PC-3 (cell line): ENCODE data around the gene ASIC3. TPM values are rescaled to one million over a fixed set of nuclear protein-coding genes. Genes with fewer than 3 reads are reported as not detected.
"Not testable (repeated sequence)": the region's sequence is repeated elsewhere in the genome, so short reads cannot be mapped to it uniquely, and the experiment has no call there.

Experiments
- ATAC-seq: fragments of 200-7000 bp; cut with Tn5 transposase; 2 replicates; pipeline ENCODE4 v1.9.1; 2020; ENCODE audit warnings: mild to moderate bottlenecking, moderate library complexity
- BruUV-seq: library from RNA; stranded (reverse); fragments of 400-500 nt; replicated peaks from 2 replicates; lab custom pipeline; 2021; lab: Mats Ljungman, UMichigan
- CTCF ChIA-PET: fragments of 300-600 bp; sonication (Branson Sonifier 250); formaldehyde crosslinking; loops from one replicate; lab custom pipeline; 2022; ENCODE audit warnings: antibody characterized with exemption; lab: Charles Lee
- POLR2A ChIA-PET: fragments of 300-600 bp; sonication (Branson Sonifier 250); formaldehyde crosslinking; loops from one replicate; lab custom pipeline; 2022; ENCODE audit warnings: antibody characterized with exemption; ENCODE audit not compliant: unreplicated experiment; lab: Charles Lee
- DNase-seq: peaks from one replicate; pipeline ENCODE4 v3.0.0-alpha.2; 2015
- H2AFZ ChIP-seq: fragments of 300-600 bp; sonication (generic); 2 replicates; pipeline ENCODE4 v1.6.0; 2016; ENCODE audit warnings: antibody characterized with exemption, low read length
- H3F3A ChIP-seq: fragments of 300-600 bp; sonication (generic); one replicate; pipeline ENCODE4 v1.6.0; 2017; ENCODE audit warnings: antibody characterized with exemption, low read length, control low read depth, mild to moderate bottlenecking; ENCODE audit not compliant: unreplicated experiment
- H3K27ac ChIP-seq: fragments of 300-600 bp; sonication (generic); 2 replicates; pipeline ENCODE4 v1.5.1; 2016; ENCODE audit warnings: mild to moderate bottlenecking, low read length
- H3K27me3 ChIP-seq: fragments of 300-600 bp; sonication (generic); 2 replicates; pipeline ENCODE4 v1.6.1; 2016; ENCODE audit warnings: low read length, mixed read lengths
- H3K36me3 ChIP-seq: fragments of 300-600 bp; sonication (generic); 2 replicates; pipeline ENCODE4 v1.6.1; 2016; ENCODE audit warnings: low read depth, mixed run types, low read length, mixed read lengths
- H3K4me1 ChIP-seq: fragments of 300-600 bp; sonication (generic); 2 replicates; pipeline ENCODE4 v1.5.1; 2016; ENCODE audit warnings: low read length; ENCODE audit not compliant: insufficient read depth
- H3K4me2 ChIP-seq: fragments of 300-600 bp; sonication (generic); 2 replicates; pipeline ENCODE4 v1.6.0; 2016; ENCODE audit warnings: low read length
- H3K4me3 ChIP-seq: fragments of 300-600 bp; sonication (generic); 2 replicates; pipeline ENCODE4 v1.5.1; 2016; ENCODE audit warnings: mild to moderate bottlenecking, low read length, mixed read lengths
- H3K79me2 ChIP-seq: fragments of 300-600 bp; sonication (generic); 2 replicates; pipeline ENCODE4 v1.6.1; 2017; ENCODE audit warnings: low read length, mixed read lengths
- H3K9ac ChIP-seq: fragments of 300-600 bp; sonication (generic); 2 replicates; pipeline ENCODE4 v1.6.0; 2016; ENCODE audit warnings: mild to moderate bottlenecking, low read length
- H3K9me2 ChIP-seq: fragments of 300-600 bp; sonication (generic); replicated peaks from 2 replicates; pipeline ENCODE4 v1.6.1; 2016; ENCODE audit warnings: mixed run types, low read length, mixed read lengths
- H3K9me3 ChIP-seq: fragments of 300-600 bp; sonication (generic); 2 replicates; pipeline ENCODE4 v1.6.1; 2016; ENCODE audit warnings: low read length, mixed read lengths
- H4K20me1 ChIP-seq: fragments of 300-600 bp; sonication (generic); 2 replicates; pipeline ENCODE4 v1.6.1; 2016; ENCODE audit warnings: low read length, mixed read lengths
- CTCF ChIP-seq: fragments of 300-600 bp; sonication (generic); conservative IDR thresholded peaks from 2 replicates; pipeline ENCODE4 v1.5.1; 2017; ENCODE audit warnings: antibody characterized with exemption, low read depth, mild to moderate bottlenecking, low read length
- EZH2 ChIP-seq: fragments of 300-600 bp; sonication (generic); IDR thresholded peaks from one replicate; pipeline ENCODE4 v1.6.1; 2017; ENCODE audit warnings: antibody characterized with exemption, mild to moderate bottlenecking, low read length; ENCODE audit not compliant: unreplicated experiment
- EZH2phosphoT487 ChIP-seq: fragments of 300-600 bp; sonication (generic); IDR thresholded peaks from 2 replicates; pipeline ENCODE4 v1.6.1; 2018; ENCODE audit warnings: mild to moderate bottlenecking, antibody characterized with exemption, low read length, borderline replicate concordance
- intact Hi-C: fragments of 100-400 bp; cut with micrococcal nuclease; formaldehyde crosslinking; loops from 2 replicates; pipeline ENCODE4 v1.9.0; 2023
- total RNA-seq: library from RNA; depleted of rRNA; stranded (reverse); fragments of >200 nt; gene quantifications from 2 replicates; pipeline ENCODE4 v1.2.3, GENCODE V29; 2014

The ASIC3 gene
- total RNA-seq, 1 experiment from 2014 or later: 1.7 TPM

DNA sequence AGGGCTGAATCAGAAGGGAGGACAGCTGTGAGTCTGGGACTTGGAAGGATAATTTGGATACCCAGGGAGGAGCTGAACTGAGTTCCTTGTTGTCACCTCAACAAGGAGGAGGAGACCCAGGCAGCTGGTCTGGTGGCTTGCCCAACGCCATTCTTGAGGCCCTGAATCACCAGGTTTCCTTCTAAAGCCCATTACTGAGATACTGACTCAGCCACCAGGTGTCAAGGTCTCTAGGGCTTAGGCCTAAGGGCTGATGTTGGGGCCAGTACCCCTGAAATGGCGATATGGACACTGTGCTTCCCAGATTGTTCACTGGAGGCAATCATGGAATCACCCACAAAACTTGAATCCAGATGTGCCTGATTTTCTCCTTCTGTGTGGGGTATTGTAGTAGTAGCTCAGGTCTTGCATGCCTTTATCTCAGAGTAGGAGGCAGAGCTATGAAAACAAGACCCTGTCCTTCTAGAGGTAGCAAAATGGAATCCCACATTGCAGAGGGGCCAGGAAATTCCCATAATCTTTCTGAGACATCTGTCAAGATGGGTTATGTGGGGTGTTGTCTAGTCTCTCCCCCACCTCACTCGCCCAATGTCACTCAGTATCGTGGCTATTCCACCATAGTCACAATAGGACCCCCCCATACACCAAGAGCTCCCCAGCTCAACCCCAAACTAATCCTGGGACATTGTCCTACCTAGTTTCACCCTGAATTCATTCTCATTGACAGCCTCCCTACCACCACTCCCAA lies 22.2 kb upstream of the ASIC3 start:
- Histone ChIP-seq H3K79me2 (peaks cover 20% of the 10 kb centered on the region), H3F3A (no peaks in the 10 kb centered on the region), H2AFZ (no peak overlapping the region), H3K9me2 (no peaks in the 10 kb centered on the region), H4K20me1 (no peaks in the 10 kb centered on the region), H3K27ac (peak overlapping the region; percentile 44; the same call in 1 of the 2 replicates), H3K4me1 (peaks cover 44% of the 10 kb centered on the region), H3K9me3 (no peaks in the 10 kb centered on the region), H3K36me3 (no peaks in the 10 kb centered on the region), H3K9ac (no peak overlapping the region), H3K27me3 (no peaks in the 10 kb centered on the region), H3K4me3 (no peak overlapping the region), H3K4me2 (0 out of 2 replicates have a peak overlapping the region, but pooled peaks have one; percentile 7)
- BruUV-seq: no TSS peak
- ChIA-PET CTCF (no interaction called here), POLR2A (no interaction called here)
- no peak for ATAC-seq
- TF ChIP-seq CTCF (no peak), EZH2phosphoT487 (no peak), EZH2 (no peak)
- DNase-seq: peak; percentile 82
- intact Hi-C loops: no loop called here

- H3K9ac ChIP-seq: peak overlapping the region; percentile 61
- H4K20me1 ChIP-seq, ATAC-seq, intact Hi-C loops, POLR2A ChIA-PET, H3K9me3 ChIP-seq, H3K27me3 ChIP-seq, BruUV-seq, H3F3A ChIP-seq, H3K9me2 ChIP-seq, H3K36me3 ChIP-seq: not testable (repeated sequence)
- peak overlapping the region; percentile 61 for H3K27ac ChIP-seq
- H3K79me2 ChIP-seq: peaks cover 24% of the 10 kb centered on the region
- peak overlapping the region; percentile 62; the same call in 1 of the 2 replicates for H2AFZ ChIP-seq
- CTCF ChIA-PET: interaction anchor here (1.5 kb wide), 1 partner anchor 84 kb away, joined by 12 read pairs; no protein-coding TSS in a partner anchor
- DNase-seq: peak; percentile 42
- H3K4me1 ChIP-seq: peaks cover 44% of the 10 kb centered on the region
- H3K4me3 ChIP-seq: peak overlapping the region; percentile 75
- peak overlapping the region; percentile 88 for H3K4me2 ChIP-seq
These were observed 21.3 kb upstream of the ASIC3 start for GRCh38 chr7:151026771-151027727.

DNA sequence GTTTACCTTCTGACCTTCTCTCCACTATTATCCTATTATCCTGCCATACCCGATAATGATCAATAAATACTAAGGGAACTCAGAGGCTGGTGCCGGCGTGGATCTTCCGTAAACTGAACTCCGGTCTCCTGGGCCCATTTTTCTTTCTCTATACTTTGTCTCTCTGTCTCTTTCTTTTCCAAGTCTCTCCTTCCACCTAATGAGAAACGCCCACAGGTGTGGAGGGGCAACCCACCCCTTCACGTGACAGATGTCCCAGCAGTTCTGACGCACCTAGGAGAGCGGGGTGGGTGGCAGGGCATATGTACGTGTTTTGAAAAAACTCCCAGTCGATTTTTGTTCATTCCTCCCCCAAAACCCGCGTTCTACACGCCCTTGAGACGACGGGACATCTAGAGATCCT lies 20.6 kb upstream of the ASIC3 start:
- intact Hi-C loops: loop anchor here (1.0 kb wide), 3 partner anchors 31 to 84 kb away; partner anchors contain the start of gene FASTK
- H3K9me3 ChIP-seq, ATAC-seq, H4K20me1 ChIP-seq, H3K36me3 ChIP-seq, H3K9me2 ChIP-seq, H3F3A ChIP-seq, DNase-seq, H3K27me3 ChIP-seq: not testable (repeated sequence)
- Histone ChIP-seq H3K4me3 (peak overlapping the region; percentile 75), H3K9ac (peak overlapping the region; percentile 61), H3K4me1 (peaks cover 44% of the 10 kb centered on the region), H2AFZ (peak overlapping the region; percentile 62), H3K79me2 (peaks cover 24% of the 10 kb centered on the region), H3K27ac (peak overlapping the region; percentile 61), H3K4me2 (peak overlapping the region; percentile 88)
- ChIA-PET POLR2A (interaction anchor here (0.6 to 0.7 kb wide), 3 partner anchors 24 to 129 kb away, joined by 3 to 5 read pairs (median 4); no protein-coding TSS in a partner anchor), CTCF (interaction anchor here (0.6 to 1.5 kb wide), 4 partner anchors 16 to 83 kb away, joined by 3 to 12 read pairs (median 4); no protein-coding TSS in a partner anchor)
- TSS peak; percentile 96 for BruUV-seq
